IPS-11a (cell line): ENCODE results near the gene HNRNPA1.
"Not testable (repeated sequence)": the region's sequence is repeated elsewhere in the genome, so short reads cannot be mapped to it uniquely, and the experiment has no call there.

Experiments used
- H3K4me3 ChIP-seq: one replicate; pipeline ENCODE4 v1.5.1; 2013; ENCODE audit warnings: low read depth, low read length, control low read depth

HNRNPA1 gene

GRCh38 chr12:54280468-54281260, at the start of gene HNRNPA1:
Gene HNRNPA1 (plus strand): TSS chr12:54280726. CDS start chr12:54280808, 82 bp downstream.
- peak within 1 kb of the TSS; percentile 100 for H3K4me3 ChIP-seq

GRCh38 chr12:54231269-54231668, 49.3 kb upstream of the HNRNPA1 start:
- not testable (repeated sequence) for H3K4me3 ChIP-seq

- H3K4me3 ChIP-seq, result no peak overlapping the region
Observed at GRCh38 chr12:54232790-54233189, 47.7 kb upstream of the HNRNPA1 start.

- H3K4me3 ChIP-seq, result no peak overlapping the region
Observed at GRCh38 chr12:54238531-54238930, 42.0 kb upstream of the HNRNPA1 start.

GRCh38 chr12:54239620-54240019, 40.9 kb upstream of the HNRNPA1 start:
- H3K4me3 ChIP-seq, result no peak overlapping the region

- no peak overlapping the region for H3K4me3 ChIP-seq
Observed at GRCh38 chr12:54240129-54240528, 40.4 kb upstream of the HNRNPA1 start.

- H3K4me3 ChIP-seq, result no peak overlapping the region
Observed at GRCh38 chr12:54240971-54241588, 39.4 kb upstream of the HNRNPA1 start.

GRCh38 chr12:54246011-54246641, 34.4 kb upstream of the HNRNPA1 start:
- H3K4me3 ChIP-seq, result no peak overlapping the region

GRCh38 chr12:54249489-54249888, 31.0 kb upstream of the HNRNPA1 start:
- no peak overlapping the region for H3K4me3 ChIP-seq

- no peak overlapping the region for H3K4me3 ChIP-seq
Observed at GRCh38 chr12:54251667-54252284, 28.8 kb upstream of the HNRNPA1 start.

GRCh38 chr12:54253240-54253639, 27.3 kb upstream of the HNRNPA1 start:
- no peak overlapping the region for H3K4me3 ChIP-seq

GRCh38 chr12:54257332-54257731, 23.2 kb upstream of the HNRNPA1 start:
- H3K4me3 ChIP-seq, result no peak overlapping the region

- H3K4me3 ChIP-seq, result no peak overlapping the region
Observed at GRCh38 chr12:54258201-54258681, 22.3 kb upstream of the HNRNPA1 start.

GRCh38 chr12:54259194-54260011, 21.1 kb upstream of the HNRNPA1 start:
- peak overlapping the region; percentile 49 for H3K4me3 ChIP-seq

GRCh38 chr12:54261815-54262402, 18.6 kb upstream of the HNRNPA1 start:
- no peak overlapping the region for H3K4me3 ChIP-seq

GRCh38 chr12:54262403-54262925, 18.1 kb upstream of the HNRNPA1 start:
- H3K4me3 ChIP-seq, result no peak overlapping the region

- no peak overlapping the region for H3K4me3 ChIP-seq
Observed at GRCh38 chr12:54265364-54265812, 15.1 kb upstream of the HNRNPA1 start.

- no peak overlapping the region for H3K4me3 ChIP-seq
Observed at GRCh38 chr12:54266852-54267251, 13.7 kb upstream of the HNRNPA1 start.

- no peak overlapping the region for H3K4me3 ChIP-seq
Observed at GRCh38 chr12:54270345-54270744, 10.2 kb upstream of the HNRNPA1 start.

GRCh38 chr12:54272214-54272613, 8.3 kb upstream of the HNRNPA1 start:
- H3K4me3 ChIP-seq, result no peak overlapping the region
